Neutrophil (primary cell): Measurements from ENCODE around the gene ANKMY2.

Experiments used
- H3K27ac ChIP-seq: fragments of 200-600 bp; sonication (generic); 2 replicates; pipeline ENCODE4 v1.5.1; 2016; ENCODE audit warnings: mild to moderate bottlenecking, moderate library complexity
- H3K27me3 ChIP-seq: fragments of 200-600 bp; sonication (generic); 2 replicates; pipeline ENCODE4 v1.6.0; 2016; ENCODE audit warnings: mild to moderate bottlenecking
- H3K36me3 ChIP-seq: fragments of 200-600 bp; sonication (generic); 2 replicates; pipeline ENCODE4 v1.5.1; 2017
- H3K4me1 ChIP-seq, 2 experiments: fragments of 200-600 bp in 1 of 2; sonication (generic) in 1 of 2; 1 replicate in 1 of 2; 2 replicates in 1 of 2; pipeline versions ENCODE4 v1.5.1 to v1.6.1; 2013 to 2016; ENCODE audit warnings: low read depth in 1 of 2, low read length in 1 of 2, mild to moderate bottlenecking in 1 of 2, moderate library complexity in 1 of 2; ENCODE audit not compliant: control insufficient read depth in 1 of 2, insufficient read depth in 1 of 2
- H3K4me3 ChIP-seq, 2 experiments: fragments of 200-600 bp in 1 of 2; sonication (generic) in 1 of 2; 1 replicate in 1 of 2; 2 replicates in 1 of 2; pipeline ENCODE4 v1.5.1; 2013 to 2016; ENCODE audit warnings: low read depth in 1 of 2, low read length in 1 of 2, mild to moderate bottlenecking in 1 of 2, moderate library complexity in 1 of 2
- H3K9me3 ChIP-seq: fragments of 200-600 bp; sonication (generic); 2 replicates; pipeline ENCODE4 v1.5.1; 2016
- CTCF ChIP-seq: fragments of 200-600 bp; sonication (generic); IDR thresholded peaks from 2 replicates; pipeline ENCODE4 v1.5.1; 2016; ENCODE audit warnings: antibody characterized with exemption

ANKMY2 gene

GRCh38 chr7:16630654-16631053 is 14.9 kb downstream of the ANKMY2 start:
- H3K4me3 ChIP-seq: no peak overlapping the region
- no peaks in the 10 kb centered on the region for H3K27me3 ChIP-seq
- no peak for TF ChIP-seq CTCF
- H3K27ac ChIP-seq: no peak overlapping the region
- peaks cover 3% of the 10 kb centered on the region for H3K36me3 ChIP-seq
- H3K4me1 ChIP-seq: peaks cover 13 to 18% of the 10 kb centered on the region in 2 experiments
- no peaks in the 10 kb centered on the region for H3K9me3 ChIP-seq

DNA sequence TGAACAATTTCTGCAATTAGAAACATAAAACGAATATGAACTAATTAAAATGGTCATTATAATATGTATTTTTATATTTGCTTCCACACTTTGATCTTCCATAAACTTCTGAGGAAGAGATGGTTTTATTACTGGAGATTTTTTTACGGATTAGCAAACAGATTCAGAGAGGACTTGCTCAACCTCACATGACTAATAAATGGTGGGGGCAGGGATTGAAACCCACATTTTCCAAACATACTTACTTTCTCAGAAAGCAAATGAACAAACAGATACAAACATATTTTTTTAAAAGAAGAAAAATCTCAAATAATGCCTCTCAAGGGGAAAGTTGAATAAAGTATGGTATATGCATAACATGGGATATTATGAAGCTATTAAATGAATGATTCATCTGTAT is 18.3 kb downstream of the ANKMY2 start:
- no peak overlapping the region for H3K4me3 ChIP-seq
- no peak for TF ChIP-seq CTCF
- H3K36me3 ChIP-seq: peaks cover 14% of the 10 kb centered on the region
- no peak overlapping the region for H3K27ac ChIP-seq
- H3K27me3 ChIP-seq: no peaks in the 10 kb centered on the region
- H3K4me1 ChIP-seq: peaks cover 0 to under 1% of the 10 kb centered on the region in 2 experiments
- H3K9me3 ChIP-seq: no peaks in the 10 kb centered on the region

- Histone ChIP-seq H3K27ac (no peak overlapping the region), H3K36me3 (peaks cover 14% of the 10 kb centered on the region), H3K4me3 (no peak overlapping the region), H3K9me3 (no peaks in the 10 kb centered on the region), H3K27me3 (no peaks in the 10 kb centered on the region), H3K4me1 (peaks cover 0 to 8% of the 10 kb centered on the region in 2 experiments)
- no peak for TF ChIP-seq CTCF
Measured at GRCh38 chr7:16626388-16626787, 19.2 kb downstream of the ANKMY2 start.

DNA sequence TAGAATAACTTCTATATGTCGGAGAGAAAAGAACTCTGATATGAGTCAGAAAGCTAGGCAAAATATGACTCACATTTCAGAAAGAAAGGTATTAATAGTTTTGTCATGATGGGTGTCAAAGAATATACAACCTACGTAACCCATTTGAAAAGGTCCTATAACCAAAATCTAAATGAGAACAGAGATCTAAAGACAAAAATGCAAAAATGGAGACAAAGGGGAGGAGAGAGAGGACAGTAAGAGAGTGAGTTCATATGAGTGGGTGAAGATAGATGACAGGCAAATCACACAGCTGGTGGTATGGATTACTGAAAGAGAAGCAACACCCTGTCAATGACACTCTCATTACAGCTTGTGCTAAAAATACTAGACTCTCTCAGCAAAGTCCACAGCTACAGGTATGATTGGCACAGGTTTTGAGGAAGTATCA is 25.6 kb downstream of the ANKMY2 start:
- Histone ChIP-seq H3K9me3 (no peaks in the 10 kb centered on the region), H3K36me3 (peaks cover 16% of the 10 kb centered on the region), H3K4me3 (no peak overlapping the region), H3K27ac (no peak overlapping the region), H3K27me3 (no peaks in the 10 kb centered on the region), H3K4me1 (peaks cover 0 to 8% of the 10 kb centered on the region in 2 experiments)
- no peak for TF ChIP-seq CTCF

DNA sequence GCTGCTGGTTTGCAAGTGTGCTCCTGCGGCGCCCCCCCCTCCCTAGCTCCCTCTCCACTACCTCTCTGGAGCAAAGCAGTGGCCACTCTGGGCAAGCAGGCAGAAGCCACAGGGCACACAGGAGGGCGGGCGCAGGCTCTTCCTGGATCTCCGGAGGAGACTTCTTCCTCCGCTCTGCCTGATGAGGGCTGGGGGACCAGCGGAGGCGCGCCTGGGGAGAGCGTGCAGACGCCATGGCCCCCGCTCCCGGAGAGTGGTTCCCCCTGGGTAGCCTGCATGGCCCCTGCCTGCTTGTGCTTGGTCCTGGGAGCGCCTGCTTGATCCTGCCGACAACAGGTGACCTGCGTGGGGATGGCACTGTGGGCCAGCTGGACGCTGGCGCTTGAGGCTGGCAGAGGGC is 29.0 kb downstream of the ANKMY2 start:
- Histone ChIP-seq H3K36me3 (peaks cover 5% of the 10 kb centered on the region), H3K27me3 (no peaks in the 10 kb centered on the region), H3K9me3 (no peaks in the 10 kb centered on the region), H3K27ac (no peak overlapping the region), H3K4me3 (no peak overlapping the region), H3K4me1 (peaks cover 8 to 22% of the 10 kb centered on the region in 2 experiments)
- no peak for TF ChIP-seq CTCF

DNA sequence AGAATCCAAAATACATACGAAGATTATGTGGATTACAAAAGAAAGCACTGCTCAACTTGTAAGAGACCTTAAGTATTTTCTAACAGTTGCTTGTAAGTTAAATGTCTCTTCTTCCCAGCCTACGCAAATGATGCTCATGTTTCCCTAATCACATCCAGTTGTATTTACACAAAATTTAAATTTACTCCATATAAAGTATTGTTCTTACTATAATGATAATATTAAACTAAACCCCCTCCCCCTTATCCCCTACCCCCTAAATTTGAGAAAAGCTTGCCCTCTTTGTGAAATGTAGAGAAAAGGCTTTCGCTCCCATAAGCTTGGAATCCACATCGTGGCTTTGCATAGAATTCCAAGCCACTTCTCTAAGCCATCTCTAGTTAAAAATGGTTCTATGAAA is 29.4 kb downstream of the ANKMY2 start:
- Histone ChIP-seq H3K27me3 (no peaks in the 10 kb centered on the region), H3K36me3 (peaks cover 5% of the 10 kb centered on the region)
- TF ChIP-seq CTCF: no peak

More for the DNA sequence above, 29.4 kb downstream of the ANKMY2 start:
- no peaks in the 10 kb centered on the region for H3K9me3 ChIP-seq
- H3K4me1 ChIP-seq: peaks cover 8 to 22% of the 10 kb centered on the region in 2 experiments
- H3K4me3 ChIP-seq: no peak overlapping the region
- no peak overlapping the region for H3K27ac ChIP-seq
